ENCODE measurements around the gene NSD2.

NSD2 gene

DNA sequence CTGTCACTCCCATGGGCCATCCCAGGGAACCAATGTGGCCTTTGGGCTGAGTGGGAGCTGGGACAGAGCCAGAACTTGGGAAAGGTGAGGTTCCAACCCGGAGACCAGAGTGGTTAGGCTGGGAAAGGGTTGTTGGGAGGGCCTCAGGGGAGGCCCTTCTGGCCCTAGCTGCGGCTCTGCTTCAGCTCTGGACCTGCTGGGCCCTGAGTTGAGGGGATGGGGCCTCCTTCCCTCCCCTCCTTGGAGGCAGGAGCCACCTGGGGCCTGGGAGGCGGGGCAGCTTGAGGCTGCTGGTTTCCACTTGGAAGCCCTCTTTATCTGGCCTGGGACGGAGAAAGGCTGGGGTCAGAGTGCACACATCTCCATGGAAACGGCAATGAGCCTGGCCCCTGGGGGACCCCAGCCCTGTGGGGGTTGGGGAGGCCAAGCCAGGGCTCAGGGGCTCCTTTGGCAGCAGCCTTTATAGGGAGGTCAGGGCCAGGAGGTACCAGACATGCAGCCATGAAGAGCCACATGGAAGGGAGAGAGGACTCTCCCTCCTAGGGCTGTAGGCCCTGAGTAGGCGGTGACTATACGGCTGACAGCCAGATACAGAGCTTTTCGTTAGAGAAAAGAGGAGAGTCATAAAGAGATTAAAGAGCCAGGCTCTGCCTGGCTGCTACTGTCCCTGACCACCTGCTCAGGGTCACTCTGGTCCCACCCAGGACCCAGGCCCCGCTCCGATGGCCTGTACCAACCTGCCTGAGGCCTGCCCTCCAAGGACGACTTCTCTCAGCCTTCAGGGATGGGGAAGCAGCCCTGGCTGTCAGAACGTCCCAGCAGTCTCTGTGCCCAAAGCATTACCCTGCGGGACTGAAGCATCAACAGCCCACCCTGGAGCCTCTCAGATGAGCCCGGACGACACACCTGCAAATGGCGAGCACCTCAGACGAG, 6.9 kb upstream of the NSD2 start:
- DNase-seq (ENCODE audit: low read depth) = no peak

DNA sequence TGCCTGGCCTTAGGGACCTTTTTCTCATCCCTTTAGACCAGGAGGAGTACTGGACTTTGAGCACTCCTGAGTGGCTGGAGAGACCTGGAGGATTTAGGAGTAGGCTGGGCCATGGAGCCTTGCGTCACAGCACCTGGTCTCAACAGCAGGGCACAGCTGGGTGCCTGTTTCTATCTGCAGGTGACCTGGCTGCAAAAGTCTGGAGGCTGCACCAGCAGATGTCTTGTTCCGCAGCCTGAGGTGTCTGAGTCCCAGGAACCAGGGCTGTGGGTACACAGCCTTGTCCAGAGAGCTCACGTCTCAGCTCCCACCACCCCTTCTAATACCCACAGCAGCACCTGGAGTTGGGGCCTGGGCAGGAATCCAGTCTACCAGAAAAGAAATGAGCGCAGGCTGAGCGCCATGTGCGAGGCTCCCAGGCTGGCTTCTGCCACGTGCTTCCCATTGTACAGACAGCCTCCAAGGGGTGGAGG, 5.0 kb upstream of the NSD2 start:
- DNase-seq (ENCODE audit: low read depth) = no peak

GRCh38 chr4:1868293-1868692, 2.9 kb upstream of the NSD2 start:
- no peak for DNase-seq (ENCODE audit: low read depth)

DNA sequence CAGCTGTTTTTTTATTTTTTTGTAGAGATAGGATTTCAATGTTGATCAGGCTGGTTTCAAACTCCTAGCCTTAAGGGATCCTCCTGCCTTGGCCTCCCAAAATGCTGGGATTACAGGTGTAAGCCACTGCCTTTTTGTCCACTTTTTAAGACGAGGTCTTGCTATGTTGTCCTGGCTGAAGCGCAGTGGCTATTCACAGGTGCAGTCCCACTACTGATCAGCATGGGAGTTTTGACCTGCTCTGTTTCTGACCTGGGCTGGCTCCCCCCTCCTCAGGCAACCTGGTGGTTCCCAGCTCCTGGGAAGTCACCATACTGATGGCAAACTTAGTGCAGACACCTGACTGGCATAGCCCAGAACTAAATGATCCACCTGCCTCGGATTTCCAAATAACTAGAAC, 2.3 kb upstream of the NSD2 start:
- DNase-seq (ENCODE audit: low read depth) = no peak

GRCh38 chr4:1869530-1870327, 1.5 kb upstream of the NSD2 start:
- no peak for DNase-seq (ENCODE audit: low read depth)

- peak; percentile 85 for DNase-seq (ENCODE audit: low read depth)
Measured at GRCh38 chr4:1870328-1870577, 940 bp upstream of the NSD2 start.

DNA sequence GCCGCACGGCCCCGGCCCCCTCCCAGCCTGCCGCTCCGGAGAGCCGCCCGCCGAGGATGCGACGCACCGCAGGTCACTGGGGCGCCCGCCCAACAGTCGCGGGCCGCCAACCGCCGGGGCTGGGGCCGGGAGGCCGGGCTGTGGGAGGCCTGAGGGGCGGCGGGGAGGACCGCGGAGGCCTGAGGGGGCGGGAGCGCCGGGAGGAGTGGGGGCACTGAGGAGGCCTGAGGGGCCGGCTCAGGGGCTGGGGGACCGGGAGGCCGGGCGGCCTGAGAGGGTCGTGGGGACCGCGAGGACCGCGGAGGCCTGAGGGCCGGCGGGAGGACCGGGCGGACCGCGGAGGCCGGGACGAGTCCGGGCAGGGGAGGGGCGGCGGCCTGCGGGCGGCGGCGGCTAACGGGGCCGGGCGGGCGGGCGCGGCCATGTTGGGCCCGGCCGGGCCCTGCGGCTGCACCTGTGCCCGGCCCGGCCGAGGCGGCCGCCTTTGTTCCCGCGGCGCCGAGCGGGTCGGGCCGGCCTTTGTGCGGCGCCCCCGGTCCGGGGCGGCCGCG, 353 bp downstream of the NSD2 start:
- DNase-seq (ENCODE audit: low read depth) = no peak

DNA sequence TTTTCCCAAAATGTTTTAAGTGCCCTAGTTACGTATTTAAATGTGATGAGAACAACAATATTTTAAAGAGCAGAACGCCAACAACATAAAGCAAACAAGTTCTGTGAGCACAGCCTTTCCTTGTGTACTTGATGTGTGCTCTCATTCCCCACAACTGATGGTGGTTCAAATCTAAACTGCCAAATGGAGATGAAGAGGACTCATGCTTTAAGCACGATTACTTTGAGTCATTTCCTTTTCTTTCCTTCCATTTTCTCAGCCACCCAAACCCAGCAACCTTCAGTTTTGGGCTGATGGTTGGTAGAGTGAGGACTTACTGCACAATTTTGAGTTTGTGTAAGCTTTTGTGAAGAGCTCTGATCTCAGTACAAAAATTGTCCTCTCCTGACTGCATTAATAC, 1.7 kb downstream of the NSD2 start:
- DNase-seq (ENCODE audit: low read depth) = peak; percentile 86

- DNase-seq (ENCODE audit: low read depth) = no peak
Measured at GRCh38 chr4:1873291-1873690, 2.1 kb downstream of the NSD2 start.

GRCh38 chr4:1873776-1874175, 2.6 kb downstream of the NSD2 start:
- no peak for DNase-seq (ENCODE audit: low read depth)

DNA sequence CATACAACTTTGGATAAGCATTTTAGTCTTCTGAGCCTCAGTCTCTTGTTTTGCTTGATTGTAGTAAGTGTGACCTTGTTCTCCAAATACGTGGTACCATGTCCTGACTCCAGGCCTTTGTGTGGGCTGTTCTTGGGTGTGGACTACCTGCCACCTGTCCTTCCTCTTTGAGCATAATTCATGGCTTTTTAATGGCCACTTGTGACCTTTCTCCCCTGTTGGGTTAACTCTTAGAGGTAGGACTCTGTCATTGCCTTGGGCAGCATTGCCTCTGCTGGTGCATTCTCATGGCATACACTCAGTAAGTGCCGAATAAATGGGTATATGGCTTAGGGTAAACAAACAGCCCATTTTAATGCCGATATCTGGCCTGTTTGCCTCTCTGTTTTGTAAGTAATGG, 3.0 kb downstream of the NSD2 start:
- DNase-seq (ENCODE audit: low read depth) = no peak

DNA sequence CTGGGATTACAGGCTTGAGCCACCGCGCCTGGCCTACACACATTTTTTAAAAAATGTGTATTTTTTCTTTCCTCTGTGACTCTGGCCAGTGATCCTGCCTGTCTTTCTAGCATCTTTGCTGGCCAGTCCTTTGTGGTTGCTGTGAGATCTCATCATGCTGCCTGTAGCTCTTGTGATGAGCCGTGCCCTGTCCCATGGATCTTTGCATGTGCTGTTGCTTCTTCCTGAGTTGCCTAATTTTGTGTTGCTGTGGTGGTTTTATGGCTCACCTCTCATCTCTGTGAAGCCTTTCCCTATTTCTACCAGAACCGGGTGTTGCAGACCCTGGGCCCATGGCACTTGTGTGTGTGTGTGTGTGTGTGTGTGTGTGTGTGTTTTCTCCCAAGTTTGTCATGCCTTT, 8.3 kb downstream of the NSD2 start:
- peak; percentile 42 for DNase-seq (ENCODE audit: low read depth)

DNA sequence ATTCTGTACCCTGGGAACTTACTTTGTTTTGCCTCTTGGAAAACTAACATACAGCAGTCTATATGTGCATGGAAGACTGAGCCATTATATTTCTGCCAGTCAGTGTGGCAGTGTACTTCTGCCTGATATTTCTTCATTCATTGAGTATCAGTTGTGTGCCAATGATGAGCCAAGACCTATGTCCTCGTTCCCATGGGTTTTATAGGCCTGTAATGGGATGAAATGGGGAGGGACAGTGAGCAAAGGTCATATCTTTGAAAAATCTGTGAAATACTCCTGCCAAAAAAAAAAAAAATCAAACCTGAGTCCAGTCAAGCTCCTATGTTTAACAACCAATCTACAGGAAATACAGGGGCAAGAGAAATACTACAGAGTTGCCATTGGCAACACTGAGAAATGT, 9.1 kb downstream of the NSD2 start:
- DNase-seq (ENCODE audit: low read depth) = peak; percentile 48

DNA sequence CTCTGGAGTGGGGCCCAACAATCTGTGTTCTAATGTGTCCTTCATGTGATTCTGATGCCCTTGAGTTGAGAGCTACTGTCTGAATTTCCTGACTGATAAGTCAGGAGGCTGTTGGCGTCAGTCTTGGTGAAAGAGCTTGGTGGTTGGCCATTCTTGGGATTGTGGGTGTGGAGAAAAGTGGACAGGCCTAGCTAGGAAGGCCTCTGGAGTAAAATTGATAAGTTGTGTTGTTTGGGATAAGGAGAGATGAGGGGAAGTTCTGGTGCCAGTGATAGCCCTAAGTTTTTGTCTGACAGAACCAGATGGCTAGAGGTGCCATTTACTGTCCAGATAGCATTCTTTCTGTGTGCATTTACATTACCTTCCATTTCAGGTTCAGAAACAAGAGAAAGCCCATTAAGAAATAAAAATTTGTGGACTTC, 11.7 kb downstream of the NSD2 start:
- DNase-seq (ENCODE audit: low read depth) = no peak

DNA sequence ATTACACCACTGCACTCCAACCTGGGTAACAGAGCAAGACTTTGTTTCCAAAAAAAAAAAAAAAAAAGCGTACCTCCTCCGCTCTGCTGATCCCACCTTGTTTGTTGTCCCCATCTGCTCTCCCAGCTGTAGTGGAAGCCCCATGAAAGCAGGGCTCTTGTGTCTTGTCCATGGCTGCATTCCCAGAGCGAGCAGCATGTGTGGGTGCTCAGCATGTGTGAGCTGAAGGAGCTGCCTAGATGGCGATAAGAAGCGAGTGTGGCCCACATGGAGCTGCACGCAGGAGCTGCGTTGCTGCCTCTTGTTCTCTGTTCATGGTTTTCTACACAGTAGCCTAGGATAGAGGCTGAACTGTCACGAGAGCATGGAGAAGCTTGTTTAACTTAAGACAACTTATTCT, 12.4 kb downstream of the NSD2 start:
- DNase-seq (ENCODE audit: low read depth) = no peak

GRCh38 chr4:1885414-1885813, 14.2 kb downstream of the NSD2 start:
- no peak for DNase-seq (ENCODE audit: low read depth)

GRCh38 chr4:1887052-1887451, 15.9 kb downstream of the NSD2 start:
- DNase-seq (ENCODE audit: low read depth) = no peak

DNA sequence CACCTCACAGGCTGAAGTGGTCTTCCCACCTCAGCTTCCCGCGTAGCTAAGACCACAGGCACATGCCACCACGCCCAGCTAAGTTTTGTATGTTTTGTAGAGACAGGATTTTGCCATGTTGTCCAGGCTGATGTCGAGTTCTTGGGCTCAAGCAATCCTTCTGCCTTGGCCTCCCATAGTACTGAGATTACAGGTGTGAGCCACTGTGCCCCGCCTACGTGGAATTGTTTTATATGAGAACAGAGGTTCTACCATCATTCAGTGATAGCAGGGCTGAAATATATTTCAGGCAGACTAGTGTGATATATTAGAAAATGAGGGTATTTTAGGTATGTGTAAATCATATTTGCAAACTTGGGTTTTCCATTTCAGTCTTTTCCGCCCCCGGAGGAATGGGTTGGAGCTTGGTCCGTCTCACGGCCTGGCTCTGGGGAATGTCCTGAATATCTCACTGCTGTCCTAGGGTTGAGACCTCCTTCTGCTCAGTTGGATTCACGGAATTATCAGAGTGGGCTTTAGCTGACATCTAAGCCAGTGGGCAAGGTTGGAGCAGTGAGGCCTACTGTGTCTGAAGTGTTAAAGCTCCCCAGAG, 19.9 kb downstream of the NSD2 start:
- DNase-seq (ENCODE audit: low read depth) = no peak

GRCh38 chr4:1895971-1896657, 24.9 kb downstream of the NSD2 start:
- no peak for DNase-seq (ENCODE audit: low read depth)

DNA sequence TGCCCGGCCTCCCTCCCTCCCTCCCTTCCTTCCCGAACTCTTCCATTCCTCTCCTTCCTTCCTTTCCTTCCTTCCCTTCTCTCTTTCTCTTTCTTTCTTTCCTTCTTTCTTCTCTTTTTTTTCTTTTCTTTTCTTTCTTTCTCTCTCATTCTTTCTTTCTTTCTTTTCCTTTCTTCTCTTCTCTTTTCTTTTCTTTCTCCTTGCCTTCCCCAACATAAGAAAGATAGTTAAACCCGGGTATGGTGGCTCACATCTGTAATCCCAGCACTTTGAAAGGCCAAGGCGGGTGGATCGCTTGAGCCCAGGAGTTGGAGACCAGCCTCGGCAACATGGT, 25.4 kb downstream of the NSD2 start:
- no peak for DNase-seq (ENCODE audit: low read depth)

GRCh38 chr4:1898007-1898406, 26.8 kb downstream of the NSD2 start:
- DNase-seq (ENCODE audit: low read depth) = no peak

DNA sequence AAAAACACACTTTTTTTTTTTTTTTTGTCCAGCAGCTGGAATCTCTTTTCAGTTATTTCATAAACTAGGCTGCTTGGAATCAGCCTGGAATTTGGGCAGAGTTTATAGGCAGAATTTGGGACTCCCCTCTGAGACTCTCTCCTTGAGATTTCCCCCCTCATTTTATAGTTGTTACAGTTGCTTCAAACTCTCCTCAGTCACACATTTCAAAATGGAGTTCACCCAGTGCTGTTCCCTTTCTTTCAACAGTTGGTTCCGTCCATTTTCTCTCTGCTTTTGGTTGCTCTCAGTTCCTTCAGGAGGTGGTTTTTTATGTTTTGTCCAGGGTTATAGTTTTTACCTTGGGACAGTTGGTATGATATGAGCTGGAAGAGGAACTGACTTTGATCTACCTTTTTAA, 27.5 kb downstream of the NSD2 start:
- no peak for DNase-seq (ENCODE audit: low read depth)
